H1 (cell line): Measurements from ENCODE around the gene CEP128. TPM values are rescaled to one million over a fixed set of nuclear protein-coding genes. Genes with fewer than 3 reads are reported as not detected.

Experiments used
- CTCF ChIA-PET: fragments of 300-600 bp; sonication (Branson Sonifier 250); formaldehyde crosslinking; loops from one replicate; lab custom pipeline; 2021; ENCODE audit not compliant: partially characterized antibody; lab: Charles Lee
- POLR2A ChIA-PET: fragments of 300-600 bp; sonication (Branson Sonifier 250); formaldehyde crosslinking; loops from one replicate; lab custom pipeline; 2021; ENCODE audit warnings: inconsistent platforms; ENCODE audit not compliant: partially characterized antibody; lab: Charles Lee
- DNase-seq, 2 experiments: peaks; one replicate each; pipeline versions ENCODE4 v3.0.0 to v3.0.0-alpha.2; 2010 to 2022; ENCODE audit warnings: low spot score in 2 of 2, low read depth in 1 of 2, mixed read lengths in 1 of 2
- FAIRE-seq: peaks from 2 replicates; lab custom pipeline; 2011; peaks lifted over from hg19 to GRCh38; lab: Jason Lieb, UNC
- H2AFZ ChIP-seq: 2 replicates; pipeline ENCODE4 v1.8.1; 2012; ENCODE audit warnings: low read length, inconsistent platforms
- H2AK5ac ChIP-seq: 2 replicates; pipeline ENCODE4 v1.6.1; 2013; ENCODE audit warnings: low read depth, low read length
- H2BK120ac ChIP-seq: replicated peaks from 2 replicates; pipeline ENCODE3; 2013; ENCODE audit warnings: low read depth, low read length, inconsistent platforms
- H2BK12ac ChIP-seq: 2 replicates; pipeline ENCODE4 v1.6.1; 2013; ENCODE audit warnings: low read depth, low read length
- H2BK15ac ChIP-seq: 2 replicates; pipeline ENCODE4 v1.6.1; 2013; ENCODE audit warnings: low read length
- H2BK20ac ChIP-seq: 2 replicates; pipeline ENCODE4 v1.6.1; 2013; ENCODE audit warnings: low read length
- H2BK5ac ChIP-seq: 2 replicates; pipeline ENCODE4 v1.6.1; 2013; ENCODE audit warnings: low read depth, low read length
- H3K14ac ChIP-seq: 2 replicates; pipeline ENCODE4 v1.6.1; 2013; ENCODE audit warnings: inconsistent platforms; ENCODE audit not compliant: insufficient read length
- H3K18ac ChIP-seq: 2 replicates; pipeline ENCODE4 v1.6.1; 2013; ENCODE audit warnings: low read length; ENCODE audit errors: extremely low read depth
- H3K23ac ChIP-seq: 2 replicates; pipeline ENCODE4 v1.6.1; 2013; ENCODE audit warnings: inconsistent platforms; ENCODE audit not compliant: insufficient read length
- H3K23me2 ChIP-seq: 2 replicates; pipeline ENCODE4 v1.6.1; 2013; ENCODE audit warnings: low read depth, low read length
- H3K27ac ChIP-seq: 2 replicates; pipeline ENCODE4 v1.6.1; 2011; ENCODE audit warnings: low read depth, low read length, inconsistent platforms
- H3K27me3 ChIP-seq, 4 experiments: replicated peaks in 1 of 4; 1 replicate in 1 of 4; 2 replicates in 3 of 4; pipeline versions ENCODE4 v1.6.1 to v1.8.1; 2011 to 2013; ENCODE audit warnings: low read length in 3 of 4, mild to moderate bottlenecking in 3 of 4, inconsistent platforms in 2 of 4, mixed read lengths in 2 of 4, moderate library complexity in 1 of 4; ENCODE audit not compliant: control insufficient read depth in 3 of 4, insufficient read depth in 3 of 4; ENCODE audit errors: extremely low read depth in 1 of 4
- H3K36me3 ChIP-seq, 4 experiments: 2 replicates each; pipeline versions ENCODE4 v1.6.1 to v1.8.1; 2011 to 2013; ENCODE audit warnings: mild to moderate bottlenecking in 4 of 4, low read length in 3 of 4, moderate library complexity in 2 of 4, control low read depth in 1 of 4, inconsistent platforms in 1 of 4; ENCODE audit not compliant: insufficient read depth in 4 of 4, control insufficient read depth in 2 of 4
- H3K4ac ChIP-seq: replicated peaks from 2 replicates; pipeline ENCODE3; 2013; ENCODE audit warnings: low read length, low read depth, mixed read lengths, inconsistent platforms; ENCODE audit not compliant: insufficient read length
- H3K4me1 ChIP-seq, 4 experiments: replicated peaks in 1 of 4; 1 replicate in 1 of 4; 2 replicates in 3 of 4; pipeline versions ENCODE4 v1.6.1 to v1.8.1; 2011 to 2013; ENCODE audit warnings: low read length in 3 of 4, inconsistent platforms in 2 of 4, mixed read lengths in 1 of 4; ENCODE audit not compliant: insufficient read depth in 4 of 4, control insufficient read depth in 3 of 4
- H3K4me2 ChIP-seq, 2 experiments: 2 replicates each; pipeline versions ENCODE4 v1.6.1 to v1.8.1; 2011 to 2013; ENCODE audit warnings: low read depth in 2 of 2, low read length in 2 of 2, control low read depth in 1 of 2, inconsistent platforms in 1 of 2, mild to moderate bottlenecking in 1 of 2; ENCODE audit not compliant: insufficient read depth in 1 of 2
- H3K4me3 ChIP-seq, 4 experiments: fragments of 200-600, 300-600 bp in 1 of 4; sonication (generic), shearing (Covaris generic), sonication (Bioruptor Twin) in 1 of 4; 2 replicates each; pipeline versions ENCODE4 v1.5.1 to v1.8.1; 2011 to 2016; ENCODE audit warnings: low read length in 4 of 4, low read depth in 3 of 4, control low read depth in 2 of 4, inconsistent platforms in 2 of 4, mild to moderate bottlenecking in 2 of 4, mixed read lengths in 1 of 4, moderate library complexity in 1 of 4; ENCODE audit not compliant: insufficient read depth in 2 of 4; ENCODE audit errors: extremely low read depth in 1 of 4
- H3K56ac ChIP-seq: replicated peaks from 2 replicates; pipeline ENCODE3; 2013; ENCODE audit warnings: low read depth, mild to moderate bottlenecking, mixed read lengths, low read length, inconsistent platforms; ENCODE audit not compliant: insufficient read length
- H3K79me1 ChIP-seq: 2 replicates; pipeline ENCODE4 v1.6.1; 2013; ENCODE audit warnings: low read depth, low read length, control low read depth
- H3K79me2 ChIP-seq, 2 experiments: 2 replicates each; pipeline versions ENCODE4 v1.6.1 to v1.8.1; 2012 to 2013; ENCODE audit warnings: low read length in 2 of 2, mild to moderate bottlenecking in 2 of 2, inconsistent platforms in 1 of 2; ENCODE audit not compliant: insufficient read depth in 2 of 2, control insufficient read depth in 1 of 2
- H3K9ac ChIP-seq, 4 experiments: replicated peaks in 1 of 4; 1 replicate in 1 of 4; 2 replicates in 3 of 4; pipeline versions ENCODE4 v1.6.1 to v1.8.1; 2011 to 2013; ENCODE audit warnings: low read depth in 3 of 4, low read length in 3 of 4, control low read depth in 2 of 4, mild to moderate bottlenecking in 2 of 4, moderate library complexity in 2 of 4, inconsistent platforms in 1 of 4; ENCODE audit errors: extremely low read depth in 1 of 4
- H3K9me3 ChIP-seq, 2 experiments: 2 replicates each; pipeline versions ENCODE4 v1.6.1 to v1.8.1; 2012 to 2013; ENCODE audit warnings: mild to moderate bottlenecking in 2 of 2, moderate library complexity in 2 of 2, control low read depth in 1 of 2, inconsistent platforms in 1 of 2, low read depth in 1 of 2, low read length in 1 of 2, mixed read lengths in 1 of 2; ENCODE audit not compliant: insufficient read depth in 2 of 2
- H4K20me1 ChIP-seq, 2 experiments: replicated peaks in 1 of 2; 2 replicates each; pipeline versions ENCODE3 to v1.8.1; 2011 to 2013; ENCODE audit warnings: inconsistent platforms in 2 of 2, low read length in 2 of 2, mild to moderate bottlenecking in 1 of 2; ENCODE audit not compliant: insufficient read depth in 2 of 2, control insufficient read depth in 1 of 2
- H4K5ac ChIP-seq: 2 replicates; pipeline ENCODE4 v1.6.1; 2013; ENCODE audit warnings: low read length, low read depth, mixed read lengths, inconsistent platforms; ENCODE audit not compliant: insufficient read length
- H4K8ac ChIP-seq: 2 replicates; pipeline ENCODE4 v1.8.0; 2013; ENCODE audit warnings: mild to moderate bottlenecking, moderate library complexity, low read length, inconsistent platforms; ENCODE audit not compliant: insufficient read depth; ENCODE audit errors: extremely low read depth
- H4K91ac ChIP-seq: replicated peaks from 2 replicates; pipeline ENCODE3; 2013; ENCODE audit warnings: low read length, mixed read lengths, inconsistent platforms; ENCODE audit not compliant: insufficient read length
- ATF2 ChIP-seq: IDR thresholded peaks from 2 replicates; pipeline ENCODE4 v1.6.1; 2012; ENCODE audit warnings: low read length, inconsistent platforms
- CREB1 ChIP-seq: IDR thresholded peaks from 2 replicates; pipeline ENCODE4 v1.6.1; 2012; ENCODE audit warnings: inconsistent platforms
- EZH2 ChIP-seq: fragments of 200-600 bp; sonication (generic); IDR thresholded peaks from 2 replicates; pipeline ENCODE4 v1.7.1; 2012; ENCODE audit warnings: low read depth, mild to moderate bottlenecking, moderate library complexity, low read length, inconsistent platforms; ENCODE audit not compliant: severe bottlenecking
- HDAC2 ChIP-seq, 2 experiments: fragments of 300-600 bp in 1 of 2; sonication (generic) in 1 of 2; IDR thresholded peaks; 2 replicates each; pipeline ENCODE4 v1.6.1; 2011 to 2012; ENCODE audit warnings: low read depth in 2 of 2, low read length in 2 of 2, mild to moderate bottlenecking in 2 of 2, moderate library complexity in 2 of 2, borderline replicate concordance in 1 of 2, inconsistent platforms in 1 of 2
- HDAC6 ChIP-seq: IDR thresholded peaks from one replicate; pipeline ENCODE4 v1.7.1; 2012; ENCODE audit warnings: low read depth, mild to moderate bottlenecking, inconsistent platforms, low read length, moderate library complexity
- KDM5A ChIP-seq: fragments of 200-600 bp; IDR thresholded peaks from 2 replicates; pipeline ENCODE4 v1.7.1; 2012; ENCODE audit warnings: mild to moderate bottlenecking, low read length, inconsistent platforms, mixed read lengths
- NRF1 ChIP-seq: IDR thresholded peaks from 2 replicates; pipeline ENCODE4 v1.6.1; 2011; ENCODE audit warnings: mild to moderate bottlenecking, low read depth, low read length, improper control_type of control experiment
- POU5F1 ChIP-seq: IDR thresholded peaks from 2 replicates; pipeline ENCODE4 v1.6.1; 2011; ENCODE audit warnings: low read depth, mild to moderate bottlenecking, low read length, moderate library complexity
- RNF2 ChIP-seq: fragments of 200-900, 300-1000 bp; sonication (generic); IDR thresholded peaks from 2 replicates; pipeline ENCODE4 v1.7.1; 2016; ENCODE audit warnings: borderline replicate concordance, low read depth, mild to moderate bottlenecking, antibody characterized with exemption, low read length; ENCODE audit not compliant: poor library complexity, severe bottlenecking; ENCODE audit errors: missing control alignments
- SP1 ChIP-seq: IDR thresholded peaks from 2 replicates; pipeline ENCODE4 v1.6.1; 2011; ENCODE audit warnings: low read depth, low read length
- SP2 ChIP-seq: IDR thresholded peaks from 2 replicates; pipeline ENCODE4 v1.6.1; 2012; ENCODE audit warnings: mild to moderate bottlenecking, low read length, inconsistent platforms
- SRF ChIP-seq: IDR thresholded peaks from 2 replicates; pipeline ENCODE4 v1.6.1; 2011; ENCODE audit warnings: mild to moderate bottlenecking, low read depth, low read length, moderate library complexity
- TAF1 ChIP-seq: IDR thresholded peaks from 2 replicates; pipeline ENCODE4 v1.6.1; 2011; ENCODE audit warnings: mild to moderate bottlenecking, low read depth, low read length
- TEAD4 ChIP-seq: IDR thresholded peaks from 2 replicates; pipeline ENCODE4 v1.6.1; 2012; ENCODE audit warnings: low read depth, low read length, inconsistent platforms, mixed read lengths
- WGBS, 2 experiments: shearing (Covaris generic) in 1 of 2; methylation state at CpG; one replicate each; pipeline versions ENCODE4 v1.1.6 to v1.1.7; 2013 to 2015; ENCODE audit warnings: low lambda C conversion rate in 2 of 2, mixed read lengths in 2 of 2, inconsistent platforms in 1 of 2, low coverage in 1 of 2, missing lambda C conversion rate in 1 of 2; ENCODE audit not compliant: insufficient replicate concordance in 2 of 2, insufficient coverage in 1 of 2, insufficient read length in 1 of 2; ENCODE audit errors: extremely low coverage in 1 of 2, missing lambda C conversion rate in 1 of 2; 5-methylcytosine and 5-hydroxymethylcytosine counted together
- polyA plus RNA-seq, 7 experiments: library from polyadenylated mRNA; depleted of rRNA in 3 of 7; stranded (reverse) in 5 of 7; unstranded in 2 of 7; fragments of >200 nt in 5 of 7; fragments of 200-250 nt in 2 of 7; gene quantifications; 1 replicate in 5 of 7; 2 replicates in 1 of 7; 4 replicates in 1 of 7; pipeline versions ENCODE4 v1.2.1 to v1.2.3, GENCODE V29; 2011 to 2013; ENCODE audit warnings: missing spikeins in 2 of 7, mixed read lengths in 2 of 7
- total RNA-seq: library from RNA; stranded (reverse); fragmentation: NEBNext Ultra II Directional; extraction: Animal tissue kit (Norgen Biotek cat#: 25700); gene quantifications from 2 replicates; pipeline ENCODE4 v1.2.1, GENCODE V29; 2021

Gene CEP128
- total and polyA plus RNA-seq, 2 of the 8 experiments (the other 6 are each of a cell fraction or from before 2014, with no cell fraction given), result 1.9 to 17.0 TPM

DNA sequence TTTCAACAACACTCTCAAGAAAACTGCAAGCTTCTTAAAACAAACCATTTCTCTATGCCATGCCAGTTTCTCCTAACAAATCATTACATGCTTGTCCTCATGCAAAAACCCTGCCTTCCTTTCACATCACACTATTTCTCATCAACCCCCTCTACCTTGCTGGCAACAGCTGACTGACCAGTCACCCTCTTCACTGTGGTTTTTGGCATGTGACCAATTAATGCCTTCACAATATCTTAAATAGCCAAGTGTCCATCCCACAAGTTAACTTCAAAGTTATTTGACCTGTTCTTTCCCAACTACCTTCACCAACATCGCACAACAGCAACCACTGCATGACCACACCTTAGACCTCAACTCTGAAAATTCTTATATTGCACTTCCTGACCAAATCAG, 159.6 kb downstream of the CEP128 start:
- no peak overlapping the region for H2AK5ac ChIP-seq
- H2AFZ ChIP-seq, result no peak overlapping the region
- ChIA-PET CTCF (no interaction called here), POLR2A (no interaction called here)
- H3K27ac ChIP-seq, result no peak overlapping the region
- no peak overlapping the region for H3K56ac ChIP-seq
- no peak overlapping the region for H4K5ac ChIP-seq
- H3K4ac ChIP-seq, result no peak overlapping the region
- H4K8ac ChIP-seq, result no peak overlapping the region
- TF ChIP-seq NRF1 (no peak), CREB1 (no peak), HDAC2 (IDR thresholded peaks at IDR 0.05; ENCODE audit: borderline replicate concordance in 1 of 2, low read depth in 2 of 2, low read length in 2 of 2) (no peak), KDM5A (no peak), TAF1 (no peak), POU5F1 (no peak), SP1 (no peak), ATF2 (no peak), EZH2 (no peak), SP2 (no peak), TEAD4 (no peak), SRF (no peak), HDAC6 (no peak), RNF2 (no peak)
- DNase-seq (no peak), FAIRE-seq (no peak)
- no peaks in the 10 kb centered on the region for H3K79me2 ChIP-seq
- H3K4me1 ChIP-seq, result no peaks in the 10 kb centered on the region
- H2BK12ac ChIP-seq, result no peak overlapping the region
- no peak overlapping the region for H2BK5ac ChIP-seq
- no peak overlapping the region for H3K4me2 ChIP-seq
- no peaks in the 10 kb centered on the region for H3K27me3 ChIP-seq
- H3K79me1 ChIP-seq, result no peaks in the 10 kb centered on the region
- H3K9ac ChIP-seq, result no peak overlapping the region
- no peak overlapping the region for H2BK20ac ChIP-seq
- H4K91ac ChIP-seq, result no peak overlapping the region
- WGBS, 2 experiments, result 100% methylated on average over 1 of the region's 1 CpG; no CpG with 5 or more reads in 1 of the 2 experiments
- no peak overlapping the region for H3K4me3 ChIP-seq
- no peak overlapping the region for H2BK120ac ChIP-seq
- peaks cover 0 to 2% of the 10 kb centered on the region in 2 experiments for H4K20me1 ChIP-seq
- no peak overlapping the region for H2BK15ac ChIP-seq
- no peaks in the 10 kb centered on the region for H3K36me3 ChIP-seq
- H3K18ac ChIP-seq, result no peak overlapping the region
- H3K14ac ChIP-seq, result no peak overlapping the region
- H3K23ac ChIP-seq, result no peak overlapping the region
- no peaks in the 10 kb centered on the region; the same call in 1 of the 2 replicates for H3K23me2 ChIP-seq
- H3K9me3 ChIP-seq, result no peaks in the 10 kb centered on the region
